ENCODE results near the gene KNTC1. TPM values are rescaled to one million over a fixed set of nuclear protein-coding genes. Genes with fewer than 3 reads are reported as not detected.

The KNTC1 gene
- total and polyA plus RNA-seq, 2 of the 8 experiments (the other 6 are each of a cell fraction or from before 2014, with no cell fraction given) = 52.7 to 80.2 TPM

DNA sequence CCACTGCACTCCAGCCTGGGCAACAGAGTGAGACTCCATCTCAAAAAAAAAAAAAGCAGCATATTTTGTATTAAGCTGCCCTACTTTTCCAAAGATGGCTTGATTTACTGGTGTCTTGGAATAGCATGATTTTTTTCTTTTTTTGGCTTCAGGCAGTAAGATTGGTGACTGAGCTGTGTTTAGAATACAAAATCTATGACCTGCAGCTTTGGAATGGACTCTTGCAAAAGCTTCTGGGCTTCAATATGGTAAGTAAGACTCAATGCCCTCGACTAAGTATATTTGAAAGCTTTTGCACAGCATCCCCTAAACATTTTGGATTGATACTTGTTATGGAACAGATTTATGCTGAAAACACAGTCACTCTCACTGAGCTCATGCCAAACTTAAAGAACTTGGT is 87.8 kb downstream of the KNTC1 start:
- no peaks in the 10 kb centered on the region for H3K27me3 ChIP-seq (replicated peaks in 1 of 4; ENCODE audit: control insufficient read depth in 3 of 4, extremely low read depth in 1 of 4, insufficient read depth in 3 of 4, low read length in 3 of 4)
- no peaks in the 10 kb centered on the region for H3K23me2 ChIP-seq (ENCODE audit: low read depth, low read length)
- FAIRE-seq (no peak), DNase-seq (ENCODE audit: low read depth in 1 of 2, low spot score in 2 of 2) (no peak)
- H2BK12ac ChIP-seq (ENCODE audit: low read depth, low read length) = no peak overlapping the region
- no peak overlapping the region for H3K9ac ChIP-seq (replicated peaks in 1 of 4; ENCODE audit: extremely low read depth in 1 of 4, low read depth in 3 of 4, low read length in 3 of 4)
- WGBS, 2 experiments (ENCODE audit: extremely low coverage in 1 of 2, insufficient coverage in 1 of 2, insufficient read length in 1 of 2, insufficient replicate concordance in 2 of 2, low coverage in 1 of 2, low lambda C conversion rate in 2 of 2, missing lambda C conversion rate in 1 of 2) = 95% methylated on average over 1 of the region's 1 CpG; no CpG with 5 or more reads in 1 of the 2 experiments
- H2AFZ ChIP-seq (ENCODE audit: low read length) = no peak overlapping the region
- H3K4me1 ChIP-seq (replicated peaks in 1 of 4; ENCODE audit: control insufficient read depth in 3 of 4, insufficient read depth in 4 of 4, low read length in 3 of 4) = no peaks in the 10 kb centered on the region
- H4K20me1 ChIP-seq (replicated peaks in 1 of 2; ENCODE audit: control insufficient read depth in 1 of 2, insufficient read depth in 2 of 2, low read length in 2 of 2) = peaks cover 0 to 2% of the 10 kb centered on the region in 2 experiments
- H3K27ac ChIP-seq (ENCODE audit: low read depth, low read length) = no peak overlapping the region
- no peak overlapping the region for H2BK15ac ChIP-seq (ENCODE audit: low read length)
- no peak overlapping the region for H4K8ac ChIP-seq (ENCODE audit: extremely low read depth, insufficient read depth, low read length)
- no peaks in the 10 kb centered on the region for H3K79me1 ChIP-seq (ENCODE audit: low read depth, low read length)
- no peak overlapping the region for H3K4me3 ChIP-seq (ENCODE audit: extremely low read depth in 1 of 4, insufficient read depth in 2 of 4, low read depth in 3 of 4, low read length in 4 of 4)
- no peak overlapping the region for H2BK20ac ChIP-seq (ENCODE audit: low read length)
- no peak overlapping the region for H4K91ac ChIP-seq (replicated peaks; ENCODE audit: insufficient read length, low read length)
- no peak overlapping the region for H3K4ac ChIP-seq (replicated peaks; ENCODE audit: insufficient read length, low read depth, low read length)
- no peaks in the 10 kb centered on the region for H3K9me3 ChIP-seq (ENCODE audit: insufficient read depth in 2 of 2, low read depth in 1 of 2, low read length in 1 of 2)
- H3K4me2 ChIP-seq (ENCODE audit: insufficient read depth in 1 of 2, low read depth in 2 of 2, low read length in 2 of 2) = no peak overlapping the region
- no peak overlapping the region for H3K23ac ChIP-seq (ENCODE audit: insufficient read length)
- no peaks in the 10 kb centered on the region for H3K79me2 ChIP-seq (ENCODE audit: control insufficient read depth in 1 of 2, insufficient read depth in 2 of 2, low read length in 2 of 2)
- CTCF ChIA-PET (ENCODE audit: partially characterized antibody) = interaction anchor here (0.6 kb wide), 1 partner anchor 1153 kb away, joined by 3 read pairs; no protein-coding TSS in a partner anchor
- no peak overlapping the region for H2BK5ac ChIP-seq (ENCODE audit: low read depth, low read length)
- no peak overlapping the region for H2BK120ac ChIP-seq (replicated peaks; ENCODE audit: low read depth, low read length)
- peaks cover 13 to 77% (median 51%) of the 10 kb centered on the region in 4 experiments for H3K36me3 ChIP-seq (ENCODE audit: control insufficient read depth in 2 of 4, insufficient read depth in 4 of 4, low read length in 3 of 4)
- no peak overlapping the region for H3K56ac ChIP-seq (replicated peaks; ENCODE audit: insufficient read length, low read depth, low read length)
- H2AK5ac ChIP-seq (ENCODE audit: low read depth, low read length) = no peak overlapping the region
- H4K5ac ChIP-seq (ENCODE audit: insufficient read length, low read depth, low read length) = no peak overlapping the region
- H3K14ac ChIP-seq (ENCODE audit: insufficient read length) = no peak overlapping the region
- POLR2A ChIA-PET (ENCODE audit: partially characterized antibody) = interaction anchor here (0.6 kb wide), 1 partner anchor 59 kb away, joined by 8 read pairs; no protein-coding TSS in a partner anchor
- H3K18ac ChIP-seq (ENCODE audit: extremely low read depth, low read length) = no peak overlapping the region
- TF ChIP-seq JUND (IDR thresholded peaks at IDR 0.05; ENCODE audit: low read length) (no peak), PHF8 (conservative IDR thresholded peaks at IDR 0.05; ENCODE audit: low read depth, low read length) (no peak), TBP (IDR thresholded peaks at IDR 0.05; ENCODE audit: low read depth, low read length) (no peak), RAD21 (IDR thresholded peaks at IDR 0.05 in 1 of 2, conservative IDR thresholded peaks at IDR 0.05 in 1 of 2; ENCODE audit: low read depth in 2 of 2, low read length in 2 of 2) (no peak), FOSL1 (IDR thresholded peaks at IDR 0.05; ENCODE audit: insufficient read depth, low read depth, low read length) (no peak), TCF12 (IDR thresholded peaks at IDR 0.05; ENCODE audit: low read depth, low read length) (no peak), KDM5A (IDR thresholded peaks at IDR 0.05; ENCODE audit: low read length) (no peak), CHD1 (IDR thresholded peaks at IDR 0.05; ENCODE audit: low read depth, low read length) (no peak)
- TF ChIP-seq, protein P1, sequence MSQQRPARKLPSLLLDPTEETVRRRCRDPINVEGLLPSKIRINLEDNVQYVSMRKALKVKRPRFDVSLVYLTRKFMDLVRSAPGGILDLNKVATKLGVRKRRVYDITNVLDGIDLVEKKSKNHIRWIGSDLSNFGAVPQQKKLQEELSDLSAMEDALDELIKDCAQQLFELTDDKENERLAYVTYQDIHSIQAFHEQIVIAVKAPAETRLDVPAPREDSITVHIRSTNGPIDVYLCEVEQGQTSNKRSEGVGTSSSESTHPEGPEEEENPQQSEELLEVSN (IDR thresholded peaks at IDR 0.05) = no peak
- TF ChIP-seq, protein P2, sequence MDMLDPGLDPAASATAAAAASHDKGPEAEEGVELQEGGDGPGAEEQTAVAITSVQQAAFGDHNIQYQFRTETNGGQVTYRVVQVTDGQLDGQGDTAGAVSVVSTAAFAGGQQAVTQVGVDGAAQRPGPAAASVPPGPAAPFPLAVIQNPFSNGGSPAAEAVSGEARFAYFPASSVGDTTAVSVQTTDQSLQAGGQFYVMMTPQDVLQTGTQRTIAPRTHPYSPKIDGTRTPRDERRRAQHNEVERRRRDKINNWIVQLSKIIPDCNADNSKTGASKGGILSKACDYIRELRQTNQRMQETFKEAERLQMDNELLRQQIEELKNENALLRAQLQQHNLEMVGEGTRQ (IDR thresholded peaks at IDR 0.05; ENCODE audit: low read length) = no peak
- TF ChIP-seq, protein P3, sequence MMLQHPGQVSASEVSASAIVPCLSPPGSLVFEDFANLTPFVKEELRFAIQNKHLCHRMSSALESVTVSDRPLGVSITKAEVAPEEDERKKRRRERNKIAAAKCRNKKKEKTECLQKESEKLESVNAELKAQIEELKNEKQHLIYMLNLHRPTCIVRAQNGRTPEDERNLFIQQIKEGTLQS (IDR thresholded peaks at IDR 0.05; ENCODE audit: insufficient read depth, low read depth, low read length) = no peak
